SK-N-SH treated with all-trans-retinoic acid at 6 μM for 48 hours (cell line): ENCODE data around the gene FHDC1.

Experiments used
- ATAC-seq: fragments of 200-7000 bp; cut with Tn5 transposase; 3 replicates; pipeline ENCODE4 v1.9.1; 2020; ENCODE audit warnings: mild to moderate bottlenecking, moderate library complexity
- ARNTL ChIP-seq: fragments of 450-650 bp; formaldehyde crosslinking; IDR thresholded peaks from 2 replicates; pipeline ENCODE4 v1.5.0; 2020; ENCODE audit warnings: low read depth, mild to moderate bottlenecking, moderate library complexity, borderline replicate concordance
- BACH2 ChIP-seq: fragments of 250-450 bp; sonication (Bioruptor Pico); IDR thresholded peaks from 2 replicates; pipeline ENCODE4 v1.9.0; 2021; ENCODE audit warnings: mild to moderate bottlenecking, borderline replicate concordance
- CREB5 ChIP-seq: fragments of 250-450 bp; sonication (Bioruptor Pico); IDR thresholded peaks from 2 replicates; pipeline ENCODE4 v1.5.1; 2020; ENCODE audit warnings: low read depth, mild to moderate bottlenecking, moderate library complexity
- CSDC2 ChIP-seq: fragments of 250-450 bp; sonication (Bioruptor Pico); IDR thresholded peaks from 2 replicates; pipeline ENCODE4 v1.5.0; 2020; ENCODE audit warnings: mild to moderate bottlenecking, moderate library complexity
- ESRRG ChIP-seq: fragments of 250-450 bp; sonication (Bioruptor Pico); IDR thresholded peaks from 2 replicates; pipeline ENCODE4 v1.6.1; 2021; ENCODE audit warnings: mild to moderate bottlenecking
- GLIS3 ChIP-seq: fragments of 250-450 bp; sonication (Bioruptor Pico); IDR thresholded peaks from 2 replicates; pipeline ENCODE4 v1.5.0; 2020; ENCODE audit warnings: mild to moderate bottlenecking, moderate library complexity
- OSR1 ChIP-seq: fragments of 250-450 bp; sonication (Bioruptor Pico); IDR thresholded peaks from 2 replicates; pipeline ENCODE4 v1.8.0; 2022; ENCODE audit warnings: moderate library complexity, mild to moderate bottlenecking, inconsistent platforms
- PATZ1 ChIP-seq: fragments of 250-450 bp; sonication (Bioruptor Pico); IDR thresholded peaks from 2 replicates; pipeline ENCODE4 v1.8.0; 2020; ENCODE audit warnings: mild to moderate bottlenecking, moderate library complexity, borderline replicate concordance
- POU6F1 ChIP-seq: fragments of 250-450 bp; sonication (Bioruptor Pico); IDR thresholded peaks from 2 replicates; pipeline ENCODE4 v1.8.0; 2021; ENCODE audit warnings: low read depth, mild to moderate bottlenecking, moderate library complexity, borderline replicate concordance
- PPARA ChIP-seq: fragments of 250-450 bp; sonication (Bioruptor Pico); IDR thresholded peaks from 2 replicates; pipeline ENCODE4 v1.5.0; 2020; ENCODE audit warnings: mild to moderate bottlenecking, borderline replicate concordance
- RARB ChIP-seq: fragments of 250-450 bp; sonication (Bioruptor Pico); IDR thresholded peaks from 2 replicates; pipeline ENCODE4 v1.8.0; 2021; ENCODE audit warnings: mild to moderate bottlenecking, moderate library complexity
- TCF4 ChIP-seq: fragments of 250-450 bp; sonication (Bioruptor Pico); IDR thresholded peaks from 2 replicates; pipeline ENCODE4 v1.8.0; 2021; ENCODE audit warnings: mild to moderate bottlenecking, moderate library complexity, borderline replicate concordance
- TOX ChIP-seq: fragments of 250-450 bp; sonication (Bioruptor Pico); IDR thresholded peaks from 2 replicates; pipeline ENCODE4 v1.8.0; 2021; ENCODE audit warnings: mild to moderate bottlenecking, moderate library complexity, borderline replicate concordance
- TSHZ2 ChIP-seq: fragments of 250-450 bp; sonication (Bioruptor Pico); IDR thresholded peaks from 2 replicates; pipeline ENCODE4 v1.5.0; 2020; ENCODE audit warnings: mild to moderate bottlenecking, moderate library complexity
- ZC3H10 ChIP-seq: fragments of 250-450 bp; sonication (Bioruptor Pico); IDR thresholded peaks from 2 replicates; pipeline ENCODE4 v1.5.1; 2021; ENCODE audit warnings: mild to moderate bottlenecking, moderate library complexity
- ZFP3 ChIP-seq: fragments of 250-450 bp; sonication (Bioruptor Pico); IDR thresholded peaks from 2 replicates; pipeline ENCODE4 v1.5.0; 2020; ENCODE audit warnings: mild to moderate bottlenecking, moderate library complexity
- ZFP30 ChIP-seq: fragments of 450-650 bp; formaldehyde crosslinking; IDR thresholded peaks from 2 replicates; pipeline ENCODE4 v1.5.0; 2022; ENCODE audit warnings: mild to moderate bottlenecking, moderate library complexity
- ZNF565 ChIP-seq: fragments of 450-650 bp; formaldehyde crosslinking; conservative IDR thresholded peaks from 2 replicates; pipeline ENCODE4 v1.5.0; 2020; ENCODE audit warnings: low read depth, mild to moderate bottlenecking, moderate library complexity
- ZNF70 ChIP-seq: fragments of 450-650 bp; formaldehyde crosslinking; IDR thresholded peaks from 2 replicates; pipeline ENCODE4 v1.5.0; 2020; ENCODE audit warnings: mild to moderate bottlenecking, moderate library complexity
- ZNF8 ChIP-seq: fragments of 450-650 bp; formaldehyde crosslinking; IDR thresholded peaks from 2 replicates; pipeline ENCODE4 v1.5.0; 2020; ENCODE audit warnings: mild to moderate bottlenecking, moderate library complexity

The FHDC1 gene

GRCh38 chr4:152988721-152989553 is 52.8 kb downstream of the FHDC1 start:
- no peak for ATAC-seq
- TF ChIP-seq CSDC2 (CRISPR knock-in tag) (no peak), ESRRG (no peak), ZFP30 (CRISPR knock-in tag) (no peak), ZNF8 (CRISPR knock-in tag) (no peak), ARNTL (CRISPR knock-in tag) (no peak), ZFP3 (no peak), TSHZ2 (CRISPR knock-in tag) (no peak), POU6F1 (CRISPR knock-in tag) (no peak), TOX (no peak), OSR1 (CRISPR knock-in tag) (no peak), TCF4 (CRISPR knock-in tag) (no peak)

GRCh38 chr4:152989554-152989970 is 53.4 kb downstream of the FHDC1 start:
- no peak for ATAC-seq

More at GRCh38 chr4:152989554-152989970, 53.4 kb downstream of the FHDC1 start:
- TF ChIP-seq PPARA (CRISPR knock-in tag), result no peak
- no peak for TF ChIP-seq OSR1 (CRISPR knock-in tag)
- TF ChIP-seq GLIS3 (CRISPR knock-in tag), result no peak
- no peak for TF ChIP-seq PATZ1 (CRISPR knock-in tag)
- TF ChIP-seq ZNF70 (CRISPR knock-in tag), result no peak
- no peak for TF ChIP-seq TCF4 (CRISPR knock-in tag)
- TF ChIP-seq TSHZ2 (CRISPR knock-in tag), result no peak
- TF ChIP-seq ZC3H10 (CRISPR knock-in tag), result no peak
- no peak for TF ChIP-seq RARB (CRISPR knock-in tag)
- TF ChIP-seq ZNF565 (CRISPR knock-in tag), result no peak
- TF ChIP-seq ZNF8 (CRISPR knock-in tag), result no peak
- TF ChIP-seq CSDC2 (CRISPR knock-in tag), result no peak
- TF ChIP-seq ZFP3, result no peak
- TF ChIP-seq CREB5 (CRISPR knock-in tag), result no peak
- TF ChIP-seq ESRRG, result no peak
- TF ChIP-seq BACH2 (CRISPR knock-in tag), result no peak
